NCI-H2227 (cell line): ENCODE data around the gene STK31.
A peak's percentile ranks its signal among the peaks of the same experiment; 100 is the strongest.
"Not testable (repeated sequence)": the region's sequence is repeated elsewhere in the genome, so short reads cannot be mapped to it uniquely, and the experiment has no call there.

ENCODE experiments used
- DNase-seq: peaks from one replicate; lab custom pipeline; 2025; ENCODE audit not compliant: unreplicated experiment; lab: John Stamatoyannopoulos, UW

Gene STK31

GRCh38 chr7:23710000-23710399, at the start of gene STK31:
TSS of gene STK31 (plus strand) at chr7:23710219. CDS start at chr7:23710286, 67 bp downstream.
- DNase-seq: no peak

- DNase-seq: no peak
These were observed 48.6 kb upstream of the STK31 start for GRCh38 chr7:23661385-23661784.

- no peak for DNase-seq
These were observed 47.7 kb upstream of the STK31 start for GRCh38 chr7:23662124-23662983.

- no peak for DNase-seq
These were observed 47.1 kb upstream of the STK31 start for GRCh38 chr7:23662984-23663313.

GRCh38 chr7:23664122-23664521, 45.9 kb upstream of the STK31 start:
- DNase-seq: no peak

GRCh38 chr7:23672033-23672432, 38.0 kb upstream of the STK31 start:
- DNase-seq: no peak

- DNase-seq: peak; percentile 90
These were observed 30.1 kb upstream of the STK31 start, which contains the start of gene FAM221A for GRCh38 chr7:23679898-23680413. TSS of gene FAM221A (plus strand) at chr7:23680199. CDS start at chr7:23680219, 20 bp downstream.

- peak; percentile 84 for DNase-seq
These were observed 29.3 kb upstream of the STK31 start for GRCh38 chr7:23680414-23681405.

- DNase-seq: not testable (repeated sequence)
These were observed 26.0 kb upstream of the STK31 start for GRCh38 chr7:23684041-23684440.

- DNase-seq: no peak
These were observed 24.3 kb upstream of the STK31 start for GRCh38 chr7:23685731-23686130.

- DNase-seq: no peak
These were observed 23.0 kb upstream of the STK31 start for GRCh38 chr7:23687011-23687410.

- no peak for DNase-seq
These were observed 20.9 kb upstream of the STK31 start for GRCh38 chr7:23689165-23689564.

- DNase-seq: no peak
These were observed 18.7 kb upstream of the STK31 start for GRCh38 chr7:23691320-23691719.

- DNase-seq: no peak
These were observed 16.8 kb upstream of the STK31 start for GRCh38 chr7:23693224-23693623.

- DNase-seq: peak; percentile 78
These were observed 13.0 kb upstream of the STK31 start for GRCh38 chr7:23696916-23697441.

GRCh38 chr7:23698822-23699221, 11.2 kb upstream of the STK31 start:
- no peak for DNase-seq

- DNase-seq: peak; percentile 58
These were observed 10.0 kb upstream of the STK31 start for GRCh38 chr7:23700046-23700445.

- no peak for DNase-seq
These were observed 803 bp upstream of the STK31 start for GRCh38 chr7:23709081-23709750.

- DNase-seq: peak; percentile 63
These were observed 2.6 kb downstream of the STK31 start for GRCh38 chr7:23712368-23713284.
